Measurements from ENCODE around the gene IDH2.
"Not testable (repeated sequence)": the region's sequence is repeated elsewhere in the genome, so short reads cannot be mapped to it uniquely, and the experiment has no call there.

The IDH2 gene

GRCh38 chr15:90139549-90139948 is 37.3 kb upstream of the IDH2 start:
- H3K27ac ChIP-seq (ENCODE audit: insufficient read depth, low read length, poor library complexity, severe bottlenecking); H3K4me1 ChIP-seq (ENCODE audit: control insufficient read depth, insufficient read depth, low read length, poor library complexity, severe bottlenecking); H3K27me3 ChIP-seq (replicated peaks; ENCODE audit: control insufficient read depth, insufficient read depth, low read length, poor library complexity, severe bottlenecking); H3K36me3 ChIP-seq (ENCODE audit: control insufficient read depth, insufficient read depth, low read length); DNase-seq; H3K4me3 ChIP-seq (ENCODE audit: insufficient read depth, low read depth, low read length, poor library complexity, severe bottlenecking); H3K9me3 ChIP-seq (ENCODE audit: control insufficient read depth, low read length): not testable (repeated sequence)

DNA sequence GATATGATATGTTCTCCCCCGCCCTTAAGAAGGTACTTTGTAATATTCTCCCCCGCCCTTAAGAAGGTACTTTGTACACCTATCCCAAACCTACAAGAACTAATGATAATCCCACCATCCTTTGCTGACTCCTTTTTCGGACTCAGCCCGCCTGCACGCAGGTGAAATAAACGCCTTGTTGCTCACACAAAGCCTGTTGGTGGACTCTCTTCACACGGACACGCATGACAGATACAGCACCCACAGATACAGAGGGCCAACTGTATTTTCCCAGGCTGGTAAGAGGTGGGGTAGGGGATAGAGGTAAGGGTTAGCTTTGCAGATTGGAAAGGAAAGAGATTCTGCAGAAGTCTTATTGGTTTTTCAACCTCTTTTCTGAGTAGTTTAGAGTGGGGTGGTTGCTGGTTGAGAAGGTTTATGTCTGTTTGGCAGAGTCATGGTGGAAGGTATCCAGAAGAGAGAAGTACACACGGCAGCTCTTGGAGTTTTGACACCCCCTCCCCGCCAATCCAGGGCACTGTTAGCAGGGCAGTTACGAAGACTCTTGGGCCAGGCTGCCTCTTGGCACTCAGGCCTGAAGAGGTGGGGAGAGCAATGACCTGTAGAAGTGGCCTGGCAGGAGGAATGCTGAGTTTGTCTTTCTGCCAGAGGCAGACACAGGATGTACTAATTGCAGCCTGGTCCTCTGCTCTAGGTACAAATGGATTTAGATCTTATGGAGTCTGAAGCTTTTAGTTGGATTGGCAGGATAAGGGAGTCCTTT is 36.0 kb upstream of the IDH2 start:
- no peak overlapping the region for H3K27ac ChIP-seq (ENCODE audit: insufficient read depth, low read length, poor library complexity, severe bottlenecking)
- no peaks in the 10 kb centered on the region for H3K27me3 ChIP-seq (replicated peaks; ENCODE audit: control insufficient read depth, insufficient read depth, low read length, poor library complexity, severe bottlenecking)
- no peak for DNase-seq
- no peak overlapping the region for H3K4me3 ChIP-seq (ENCODE audit: insufficient read depth, low read depth, low read length, poor library complexity, severe bottlenecking)
- H3K9me3 ChIP-seq (ENCODE audit: control insufficient read depth, low read length) = peaks cover 5% of the 10 kb centered on the region
- no peaks in the 10 kb centered on the region for H3K36me3 ChIP-seq (ENCODE audit: control insufficient read depth, insufficient read depth, low read length)
- H3K4me1 ChIP-seq (ENCODE audit: control insufficient read depth, insufficient read depth, low read length, poor library complexity, severe bottlenecking) = no peaks in the 10 kb centered on the region

DNA sequence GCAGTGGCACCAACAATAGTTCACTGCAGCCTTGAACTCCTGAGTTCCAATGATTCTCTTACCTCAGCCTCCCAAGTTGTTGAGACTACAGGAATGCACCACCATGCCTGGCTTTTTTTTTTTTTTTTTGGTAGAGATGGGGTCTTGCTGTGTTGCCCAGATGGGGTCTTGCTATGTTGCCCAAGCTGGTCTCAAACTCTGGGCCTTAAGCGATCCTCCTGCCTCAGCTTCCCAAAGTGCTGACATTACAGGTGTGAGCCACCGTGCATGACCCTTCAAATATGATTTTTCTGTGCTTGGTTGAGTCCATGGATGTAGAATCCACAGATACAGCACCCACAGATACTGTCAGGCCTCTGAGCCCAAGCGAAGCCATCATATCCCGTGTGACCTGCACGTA is 30.2 kb upstream of the IDH2 start:
- DNase-seq = no peak

GRCh38 chr15:90131848-90132247 is 29.6 kb upstream of the IDH2 start:
- DNase-seq = no peak
- Histone ChIP-seq H3K27me3 (replicated peaks; ENCODE audit: control insufficient read depth, insufficient read depth, low read length, poor library complexity, severe bottlenecking) (no peaks in the 10 kb centered on the region), H3K4me3 (ENCODE audit: insufficient read depth, low read depth, low read length, poor library complexity, severe bottlenecking) (no peak overlapping the region), H3K27ac (ENCODE audit: insufficient read depth, low read length, poor library complexity, severe bottlenecking) (no peak overlapping the region), H3K36me3 (ENCODE audit: control insufficient read depth, insufficient read depth, low read length) (no peaks in the 10 kb centered on the region), H3K9me3 (ENCODE audit: control insufficient read depth, low read length) (no peaks in the 10 kb centered on the region), H3K4me1 (ENCODE audit: control insufficient read depth, insufficient read depth, low read length, poor library complexity, severe bottlenecking) (no peaks in the 10 kb centered on the region)

More for the DNA sequence above, 30.2 kb upstream of the IDH2 start:
- Histone ChIP-seq H3K27me3 (replicated peaks; ENCODE audit: control insufficient read depth, insufficient read depth, low read length, poor library complexity, severe bottlenecking) (no peaks in the 10 kb centered on the region), H3K27ac (ENCODE audit: insufficient read depth, low read length, poor library complexity, severe bottlenecking) (no peak overlapping the region), H3K4me1 (ENCODE audit: control insufficient read depth, insufficient read depth, low read length, poor library complexity, severe bottlenecking) (no peaks in the 10 kb centered on the region), H3K36me3 (ENCODE audit: control insufficient read depth, insufficient read depth, low read length) (no peaks in the 10 kb centered on the region), H3K4me3 (ENCODE audit: insufficient read depth, low read depth, low read length, poor library complexity, severe bottlenecking) (no peak overlapping the region), H3K9me3 (ENCODE audit: control insufficient read depth, low read length) (no peaks in the 10 kb centered on the region)

- no peaks in the 10 kb centered on the region for H3K36me3 ChIP-seq (ENCODE audit: control insufficient read depth, insufficient read depth, low read length)
- no peak overlapping the region for H3K4me3 ChIP-seq (ENCODE audit: insufficient read depth, low read depth, low read length, poor library complexity, severe bottlenecking)
- DNase-seq = no peak
- no peaks in the 10 kb centered on the region for H3K4me1 ChIP-seq (ENCODE audit: control insufficient read depth, insufficient read depth, low read length, poor library complexity, severe bottlenecking)
- no peak overlapping the region for H3K27ac ChIP-seq (ENCODE audit: insufficient read depth, low read length, poor library complexity, severe bottlenecking)
- no peaks in the 10 kb centered on the region for H3K9me3 ChIP-seq (ENCODE audit: control insufficient read depth, low read length)
- no peaks in the 10 kb centered on the region for H3K27me3 ChIP-seq (replicated peaks; ENCODE audit: control insufficient read depth, insufficient read depth, low read length, poor library complexity, severe bottlenecking)
Observed at GRCh38 chr15:90130291-90130690, 28.0 kb upstream of the IDH2 start.

- Histone ChIP-seq H3K9me3 (ENCODE audit: control insufficient read depth, low read length) (no peaks in the 10 kb centered on the region), H3K27me3 (replicated peaks; ENCODE audit: control insufficient read depth, insufficient read depth, low read length, poor library complexity, severe bottlenecking) (no peaks in the 10 kb centered on the region), H3K4me3 (ENCODE audit: insufficient read depth, low read depth, low read length, poor library complexity, severe bottlenecking) (no peak overlapping the region), H3K27ac (ENCODE audit: insufficient read depth, low read length, poor library complexity, severe bottlenecking) (no peak overlapping the region), H3K4me1 (ENCODE audit: control insufficient read depth, insufficient read depth, low read length, poor library complexity, severe bottlenecking) (no peaks in the 10 kb centered on the region), H3K36me3 (ENCODE audit: control insufficient read depth, insufficient read depth, low read length) (no peaks in the 10 kb centered on the region)
- DNase-seq = no peak
Observed at GRCh38 chr15:90126596-90127435, 24.5 kb upstream of the IDH2 start.

GRCh38 chr15:90126022-90126421 is 23.8 kb upstream of the IDH2 start:
- no peaks in the 10 kb centered on the region for H3K9me3 ChIP-seq (ENCODE audit: control insufficient read depth, low read length)
- no peak overlapping the region for H3K4me3 ChIP-seq (ENCODE audit: insufficient read depth, low read depth, low read length, poor library complexity, severe bottlenecking)
- H3K27me3 ChIP-seq (replicated peaks; ENCODE audit: control insufficient read depth, insufficient read depth, low read length, poor library complexity, severe bottlenecking) = no peaks in the 10 kb centered on the region
- H3K36me3 ChIP-seq (ENCODE audit: control insufficient read depth, insufficient read depth, low read length) = no peaks in the 10 kb centered on the region
- no peaks in the 10 kb centered on the region for H3K4me1 ChIP-seq (ENCODE audit: control insufficient read depth, insufficient read depth, low read length, poor library complexity, severe bottlenecking)
- no peak for DNase-seq
- no peak overlapping the region for H3K27ac ChIP-seq (ENCODE audit: insufficient read depth, low read length, poor library complexity, severe bottlenecking)

GRCh38 chr15:90124507-90124906 is 22.2 kb upstream of the IDH2 start:
- Histone ChIP-seq H3K9me3 (ENCODE audit: control insufficient read depth, low read length) (no peaks in the 10 kb centered on the region), H3K4me3 (ENCODE audit: insufficient read depth, low read depth, low read length, poor library complexity, severe bottlenecking) (no peak overlapping the region), H3K4me1 (ENCODE audit: control insufficient read depth, insufficient read depth, low read length, poor library complexity, severe bottlenecking) (no peaks in the 10 kb centered on the region), H3K27me3 (replicated peaks; ENCODE audit: control insufficient read depth, insufficient read depth, low read length, poor library complexity, severe bottlenecking) (no peaks in the 10 kb centered on the region), H3K27ac (ENCODE audit: insufficient read depth, low read length, poor library complexity, severe bottlenecking) (no peak overlapping the region), H3K36me3 (ENCODE audit: control insufficient read depth, insufficient read depth, low read length) (no peaks in the 10 kb centered on the region)
- no peak for DNase-seq

DNA sequence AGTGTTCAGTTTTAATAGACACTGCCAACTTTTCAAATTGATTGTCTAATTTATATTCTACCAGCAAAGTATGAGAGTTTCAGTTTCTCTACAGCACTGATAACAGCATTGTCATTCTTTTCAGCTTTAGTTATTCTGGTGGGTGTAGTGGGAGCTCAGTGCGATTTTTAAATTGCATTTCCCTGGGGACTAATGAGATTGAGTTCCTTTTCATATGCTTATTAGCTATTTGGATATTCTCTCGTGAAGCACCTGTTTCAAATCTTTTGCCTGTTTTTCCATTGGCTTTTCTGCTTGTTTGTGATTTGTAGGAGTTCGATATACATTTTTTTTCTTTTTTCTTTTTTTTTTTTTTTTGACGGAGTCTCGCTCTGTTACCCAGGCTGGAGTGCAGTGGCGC is 18.8 kb upstream of the IDH2 start:
- H3K27me3 ChIP-seq (replicated peaks; ENCODE audit: control insufficient read depth, insufficient read depth, low read length, poor library complexity, severe bottlenecking) = no peaks in the 10 kb centered on the region

GRCh38 chr15:90119367-90119766 is 17.1 kb upstream of the IDH2 start:
- DNase-seq = no peak
- Histone ChIP-seq H3K27ac (ENCODE audit: insufficient read depth, low read length, poor library complexity, severe bottlenecking) (no peak overlapping the region), H3K9me3 (ENCODE audit: control insufficient read depth, low read length) (peaks cover 2% of the 10 kb centered on the region), H3K36me3 (ENCODE audit: control insufficient read depth, insufficient read depth, low read length) (no peaks in the 10 kb centered on the region), H3K4me1 (ENCODE audit: control insufficient read depth, insufficient read depth, low read length, poor library complexity, severe bottlenecking) (no peaks in the 10 kb centered on the region), H3K27me3 (replicated peaks; ENCODE audit: control insufficient read depth, insufficient read depth, low read length, poor library complexity, severe bottlenecking) (no peaks in the 10 kb centered on the region), H3K4me3 (ENCODE audit: insufficient read depth, low read depth, low read length, poor library complexity, severe bottlenecking) (no peak overlapping the region)

More for the DNA sequence above, 18.8 kb upstream of the IDH2 start:
- Histone ChIP-seq H3K4me3 (ENCODE audit: insufficient read depth, low read depth, low read length, poor library complexity, severe bottlenecking) (no peak overlapping the region), H3K27ac (ENCODE audit: insufficient read depth, low read length, poor library complexity, severe bottlenecking) (no peak overlapping the region), H3K36me3 (ENCODE audit: control insufficient read depth, insufficient read depth, low read length) (no peaks in the 10 kb centered on the region), H3K4me1 (ENCODE audit: control insufficient read depth, insufficient read depth, low read length, poor library complexity, severe bottlenecking) (no peaks in the 10 kb centered on the region), H3K9me3 (ENCODE audit: control insufficient read depth, low read length) (no peaks in the 10 kb centered on the region)
- DNase-seq = no peak

Measured in effector memory CD4-positive, alpha-beta T cell (primary cell).